Transverse colon (tissue), 4 donors: Measurements from ENCODE around the gene YRDC.

Experiments used
- POLR2A ChIP-seq: fragments of 450-650 bp; IDR thresholded peaks from one replicate; pipeline ENCODE4 v1.6.1; 2016; ENCODE audit warnings: antibody characterized with exemption, mild to moderate bottlenecking, moderate library complexity
- POLR2AphosphoS5 ChIP-seq, 3 donors: sonication (generic); formaldehyde crosslinking; IDR thresholded peaks; one replicate each; pipeline ENCODE4 v1.6.1; 2016; ENCODE audit warnings: antibody characterized with exemption in 3 of 3
- TF ChIP-seq, protein P1 (sequence below), 5 experiments: fragments of 200-600 bp in 3 of 5; fragments of 450-650 bp in 2 of 5; sonication (generic) in 3 of 5; IDR thresholded peaks; 1 replicate in 2 of 5; 2 replicates in 3 of 5; pipeline ENCODE4 v1.5.1; 2016 to 2017; ENCODE audit warnings: antibody characterized with exemption in 5 of 5, inconsistent platforms in 3 of 5, mild to moderate bottlenecking in 2 of 5, moderate library complexity in 1 of 5

DNA sequence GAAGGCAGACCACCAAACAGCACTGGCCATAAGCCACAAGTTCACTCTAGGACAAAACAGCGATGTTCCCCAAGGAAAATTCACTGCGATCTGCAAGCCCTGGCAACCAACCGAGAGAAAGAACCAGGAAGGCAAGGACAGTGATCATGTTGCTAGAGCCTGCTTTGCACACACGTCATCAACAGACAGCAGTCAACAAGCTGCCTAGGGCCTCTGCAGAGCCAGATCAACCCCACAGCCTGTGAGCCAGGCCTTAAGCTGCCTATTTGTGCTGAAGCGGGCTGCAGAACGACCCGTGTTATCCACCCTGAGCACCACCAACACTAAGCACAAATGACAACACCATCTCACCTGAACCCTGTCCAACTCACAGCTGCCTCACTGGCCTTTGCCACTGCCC lies 6.2 kb upstream of the YRDC start:
- TF ChIP-seq POLR2A (no peak), POLR2AphosphoS5 (IDR thresholded peaks at IDR 0.05) (no peak)
- TF ChIP-seq, protein P1, sequence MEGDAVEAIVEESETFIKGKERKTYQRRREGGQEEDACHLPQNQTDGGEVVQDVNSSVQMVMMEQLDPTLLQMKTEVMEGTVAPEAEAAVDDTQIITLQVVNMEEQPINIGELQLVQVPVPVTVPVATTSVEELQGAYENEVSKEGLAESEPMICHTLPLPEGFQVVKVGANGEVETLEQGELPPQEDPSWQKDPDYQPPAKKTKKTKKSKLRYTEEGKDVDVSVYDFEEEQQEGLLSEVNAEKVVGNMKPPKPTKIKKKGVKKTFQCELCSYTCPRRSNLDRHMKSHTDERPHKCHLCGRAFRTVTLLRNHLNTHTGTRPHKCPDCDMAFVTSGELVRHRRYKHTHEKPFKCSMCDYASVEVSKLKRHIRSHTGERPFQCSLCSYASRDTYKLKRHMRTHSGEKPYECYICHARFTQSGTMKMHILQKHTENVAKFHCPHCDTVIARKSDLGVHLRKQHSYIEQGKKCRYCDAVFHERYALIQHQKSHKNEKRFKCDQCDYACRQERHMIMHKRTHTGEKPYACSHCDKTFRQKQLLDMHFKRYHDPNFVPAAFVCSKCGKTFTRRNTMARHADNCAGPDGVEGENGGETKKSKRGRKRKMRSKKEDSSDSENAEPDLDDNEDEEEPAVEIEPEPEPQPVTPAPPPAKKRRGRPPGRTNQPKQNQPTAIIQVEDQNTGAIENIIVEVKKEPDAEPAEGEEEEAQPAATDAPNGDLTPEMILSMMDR (IDR thresholded peaks at IDR 0.05) = no peak
